DOHH2 (cell line): ENCODE results near the gene DYNC1LI1.

ENCODE experiments used
- EZH2phosphoT487 ChIP-seq: fragments of 200-600 bp; sonication (generic); IDR thresholded peaks from 2 replicates; pipeline ENCODE4 v1.6.1; 2017; ENCODE audit warnings: borderline replicate concordance, mild to moderate bottlenecking, antibody characterized with exemption, low read length, moderate library complexity, mixed read lengths
- TF ChIP-seq, protein P1 (sequence below): fragments of 200-600 bp; sonication (generic); IDR thresholded peaks from one replicate; pipeline ENCODE4 v1.5.1; 2014; ENCODE audit warnings: antibody characterized with exemption, mild to moderate bottlenecking, low read depth, low read length; ENCODE audit not compliant: poor library complexity, severe bottlenecking

DNA sequence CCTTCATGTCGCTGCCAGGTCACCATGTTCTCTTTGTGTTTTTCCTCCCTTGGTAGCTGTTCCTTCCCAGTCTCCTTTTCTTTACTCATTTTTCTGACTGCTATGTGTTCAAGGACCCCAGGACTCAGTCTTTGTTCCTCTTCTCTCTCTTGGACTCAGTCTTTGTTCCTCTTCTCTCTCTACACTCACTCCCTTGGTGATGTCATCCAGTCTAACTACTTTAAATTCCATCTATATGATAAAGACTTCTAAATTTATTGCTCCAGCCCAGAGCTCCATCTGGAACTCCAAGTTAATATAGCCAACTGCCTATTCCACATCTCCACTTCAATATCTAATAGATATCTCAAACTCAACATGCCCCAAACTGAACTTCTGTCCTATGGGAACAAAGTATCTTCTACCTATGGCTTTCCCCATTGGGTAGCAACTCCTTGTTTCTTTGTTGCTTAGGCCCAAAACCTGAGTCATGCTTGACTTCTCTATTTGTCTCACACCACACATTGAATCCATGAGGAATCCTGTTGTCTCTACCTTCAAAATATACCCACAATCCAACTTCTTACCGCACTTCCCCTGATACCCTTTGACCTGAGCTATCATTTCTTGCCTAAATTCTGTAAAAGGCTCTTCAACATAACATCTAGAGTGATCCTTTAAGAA lies 4.9 kb upstream of the DYNC1LI1 start:
- TF ChIP-seq, protein P1, sequence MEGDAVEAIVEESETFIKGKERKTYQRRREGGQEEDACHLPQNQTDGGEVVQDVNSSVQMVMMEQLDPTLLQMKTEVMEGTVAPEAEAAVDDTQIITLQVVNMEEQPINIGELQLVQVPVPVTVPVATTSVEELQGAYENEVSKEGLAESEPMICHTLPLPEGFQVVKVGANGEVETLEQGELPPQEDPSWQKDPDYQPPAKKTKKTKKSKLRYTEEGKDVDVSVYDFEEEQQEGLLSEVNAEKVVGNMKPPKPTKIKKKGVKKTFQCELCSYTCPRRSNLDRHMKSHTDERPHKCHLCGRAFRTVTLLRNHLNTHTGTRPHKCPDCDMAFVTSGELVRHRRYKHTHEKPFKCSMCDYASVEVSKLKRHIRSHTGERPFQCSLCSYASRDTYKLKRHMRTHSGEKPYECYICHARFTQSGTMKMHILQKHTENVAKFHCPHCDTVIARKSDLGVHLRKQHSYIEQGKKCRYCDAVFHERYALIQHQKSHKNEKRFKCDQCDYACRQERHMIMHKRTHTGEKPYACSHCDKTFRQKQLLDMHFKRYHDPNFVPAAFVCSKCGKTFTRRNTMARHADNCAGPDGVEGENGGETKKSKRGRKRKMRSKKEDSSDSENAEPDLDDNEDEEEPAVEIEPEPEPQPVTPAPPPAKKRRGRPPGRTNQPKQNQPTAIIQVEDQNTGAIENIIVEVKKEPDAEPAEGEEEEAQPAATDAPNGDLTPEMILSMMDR = no peak
- TF ChIP-seq EZH2phosphoT487 = no peak
